Right hindlimb (tissue), 1 donor: Measurements from ENCODE around the gene GSTO2.

Source experiments
- DNase-seq: peaks from one replicate; pipeline ENCODE4 v3.0.0-alpha.2; 2018

GSTO2 gene

GRCh38 chr10:104344219-104344618, 75.2 kb downstream of the GSTO2 start:
- no peak for DNase-seq

GRCh38 chr10:104345515-104345914, 76.5 kb downstream of the GSTO2 start:
- DNase-seq = no peak

- DNase-seq = no peak
Measured at GRCh38 chr10:104345941-104346340, 77.0 kb downstream of the GSTO2 start.

GRCh38 chr10:104347295-104348045, 78.5 kb downstream of the GSTO2 start:
- DNase-seq = no peak

- DNase-seq = no peak
Measured at GRCh38 chr10:104348601-104349000, 79.6 kb downstream of the GSTO2 start.

GRCh38 chr10:104349623-104350126, 80.7 kb downstream of the GSTO2 start:
- no peak for DNase-seq

- DNase-seq = no peak
Measured at GRCh38 chr10:104350127-104350635, 81.2 kb downstream of the GSTO2 start.

- DNase-seq = no peak
Measured at GRCh38 chr10:104351061-104351702, 82.2 kb downstream of the GSTO2 start.

- DNase-seq = no peak
Measured at GRCh38 chr10:104351919-104352318, 82.9 kb downstream of the GSTO2 start.

GRCh38 chr10:104353325-104354048, 84.5 kb downstream of the GSTO2 start, which contains the start of gene CFAP58:
Gene CFAP58, plus strand, starts transcription at chr10:104353833. Its CDS starts 65 bp downstream, at chr10:104353898.
- DNase-seq = peak; percentile 89
